GM21717 (cell line): Measurements from ENCODE around the gene DNAJB11.
"Not testable (repeated sequence)": the region's sequence is repeated elsewhere in the genome, so short reads cannot be mapped to it uniquely, and the experiment has no call there.

Experiments used
- ATAC-seq: cut with Tn5 transposase; IDR thresholded peaks from one replicate; pipeline ENCODE4 v1.9.1; 2021; ENCODE audit warnings: mild to moderate bottlenecking, moderate library complexity; ENCODE audit not compliant: unreplicated experiment

The DNAJB11 gene

DNA sequence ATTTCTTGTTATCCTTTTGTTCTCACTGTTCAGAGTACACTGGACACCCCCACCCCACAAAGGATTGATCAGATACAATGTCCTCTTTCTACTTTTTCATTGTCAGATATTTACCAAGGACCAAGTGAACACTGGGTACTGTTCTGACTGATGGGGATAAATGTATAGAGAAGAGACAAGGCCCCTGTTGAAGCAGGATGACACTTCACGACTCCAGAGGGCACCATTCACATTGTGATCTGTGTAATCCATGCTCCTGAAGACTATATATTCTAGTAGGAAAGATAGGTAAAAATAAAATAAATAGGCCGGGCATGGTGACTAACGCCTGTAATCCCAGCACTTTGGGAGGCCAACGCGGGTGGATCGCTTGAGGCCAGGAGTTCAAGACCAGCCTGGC lies 19.1 kb upstream of the DNAJB11 start:
- ATAC-seq = no peak

- ATAC-seq = no peak
Measured at GRCh38 chr3:186552408-186553031, 18.0 kb upstream of the DNAJB11 start.

DNA sequence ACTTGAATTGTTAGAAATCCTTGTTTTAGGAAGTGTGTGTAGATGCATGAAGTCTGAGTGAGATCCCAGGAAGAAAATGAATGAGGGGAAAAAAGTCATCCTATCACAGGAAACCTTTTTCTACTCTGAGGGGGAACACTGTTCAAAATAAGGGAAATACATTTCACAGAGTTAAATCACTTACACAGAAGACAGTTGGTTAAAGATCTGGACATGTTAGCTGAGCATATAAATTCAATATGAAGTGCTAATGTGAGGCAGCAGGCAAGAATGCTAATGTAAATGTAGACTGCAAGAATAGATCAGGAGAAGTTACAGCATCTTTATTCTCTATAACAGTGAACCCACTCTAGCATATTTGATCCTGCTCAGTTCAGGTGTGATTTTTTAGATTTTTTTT lies 5.9 kb upstream of the DNAJB11 start:
- no peak for ATAC-seq

DNA sequence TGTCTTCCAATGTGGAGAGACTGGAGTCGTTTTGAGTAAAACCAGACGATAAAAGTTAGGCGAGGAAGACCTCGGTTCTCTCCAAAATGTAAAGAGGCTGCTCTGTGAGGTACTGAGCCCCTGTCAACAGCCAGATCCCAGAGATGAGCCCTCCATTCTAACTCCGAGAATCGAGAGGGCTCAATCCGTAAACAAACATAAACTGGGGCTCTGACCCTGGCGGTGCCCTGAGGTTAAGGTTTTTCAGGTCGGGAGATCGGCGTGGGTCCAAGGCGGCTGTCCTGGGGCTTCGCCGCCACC lies 3.8 kb upstream of the DNAJB11 start:
- ATAC-seq = peak; percentile 4

DNA sequence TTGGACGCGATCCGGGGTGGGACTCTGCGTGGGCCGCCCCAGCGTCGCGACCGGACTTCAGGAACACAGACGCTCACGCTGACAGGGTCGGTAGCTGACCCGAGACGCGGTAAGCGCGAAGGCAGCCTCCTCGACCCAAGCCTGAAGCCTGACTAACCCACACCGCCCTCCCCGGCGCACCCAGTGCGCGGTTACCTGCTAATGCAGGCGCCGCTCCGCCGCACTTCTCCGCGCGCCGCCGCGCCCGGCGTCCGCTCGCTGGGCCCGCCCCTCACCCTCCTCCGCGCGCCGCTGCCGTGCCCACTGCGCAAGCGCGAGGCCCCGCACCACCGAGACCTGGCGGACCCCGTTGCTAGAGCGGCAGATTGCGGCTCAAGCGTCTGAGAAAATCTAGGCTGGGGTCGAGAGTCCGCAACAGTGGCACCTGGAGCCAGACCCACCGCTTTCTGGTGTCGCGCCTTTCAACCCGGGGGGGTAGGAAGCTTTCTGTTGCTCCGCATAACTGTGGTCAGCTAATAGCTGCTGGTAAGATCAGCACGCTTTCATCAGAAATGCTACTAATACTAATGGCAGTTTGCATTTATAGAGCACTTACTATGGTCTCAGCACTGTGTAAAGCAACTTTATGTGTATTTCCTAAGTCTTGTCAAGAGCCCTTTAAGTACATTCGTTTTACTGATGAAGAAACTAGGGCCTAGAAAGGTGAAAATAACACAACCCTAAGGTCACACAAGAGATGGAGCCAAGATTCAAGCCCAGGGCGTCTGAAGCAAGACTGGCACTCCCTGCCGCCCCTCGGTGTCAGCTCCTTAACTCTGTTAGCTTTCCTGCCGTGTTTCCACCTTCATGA lies 3.2 kb upstream of the DNAJB11 start, which contains the start of gene TBCCD1:
Gene TBCCD1 (minus strand): TSS at position 268 of the 850 bp plus-strand sequence. CDS start 3,010 bp downstream, outside the sequence.
- ATAC-seq = peak; percentile 39

DNA sequence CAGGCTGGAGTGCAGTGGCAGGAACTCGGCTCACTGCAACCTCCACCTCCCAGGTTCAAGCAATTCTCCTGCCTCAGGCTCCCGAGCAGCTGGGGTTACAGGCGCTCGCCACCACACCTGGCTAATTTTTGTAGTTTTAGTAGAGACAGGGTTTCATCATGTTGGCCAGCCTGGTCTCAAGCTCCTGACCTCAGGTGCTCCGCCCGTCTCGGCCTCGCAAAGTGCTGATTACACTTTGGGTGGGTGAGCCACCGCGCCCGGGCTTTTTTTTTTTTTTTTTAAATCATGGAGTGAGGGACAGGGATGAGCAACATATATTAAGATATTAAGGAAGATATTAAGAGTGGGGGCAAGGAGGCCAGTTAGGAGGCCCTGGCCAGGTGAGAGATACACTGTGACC lies 1.2 kb upstream of the DNAJB11 start:
- not testable (repeated sequence) for ATAC-seq

DNA sequence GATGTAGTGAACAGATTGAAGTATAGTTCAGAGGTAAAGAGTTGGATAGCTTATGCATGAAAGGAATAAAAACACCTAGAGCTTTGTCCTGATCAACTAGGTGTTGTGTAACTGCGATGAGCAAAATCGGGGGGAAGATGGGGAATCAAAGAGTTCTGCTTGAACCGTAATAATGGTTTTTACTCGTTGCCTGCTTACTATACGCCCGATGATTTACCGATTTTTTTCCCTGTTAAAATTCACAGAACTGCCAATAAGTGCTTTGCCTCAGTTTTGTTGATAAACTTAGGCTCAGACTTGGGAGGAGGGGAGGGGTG lies 783 bp upstream of the DNAJB11 start:
- ATAC-seq = no peak

DNA sequence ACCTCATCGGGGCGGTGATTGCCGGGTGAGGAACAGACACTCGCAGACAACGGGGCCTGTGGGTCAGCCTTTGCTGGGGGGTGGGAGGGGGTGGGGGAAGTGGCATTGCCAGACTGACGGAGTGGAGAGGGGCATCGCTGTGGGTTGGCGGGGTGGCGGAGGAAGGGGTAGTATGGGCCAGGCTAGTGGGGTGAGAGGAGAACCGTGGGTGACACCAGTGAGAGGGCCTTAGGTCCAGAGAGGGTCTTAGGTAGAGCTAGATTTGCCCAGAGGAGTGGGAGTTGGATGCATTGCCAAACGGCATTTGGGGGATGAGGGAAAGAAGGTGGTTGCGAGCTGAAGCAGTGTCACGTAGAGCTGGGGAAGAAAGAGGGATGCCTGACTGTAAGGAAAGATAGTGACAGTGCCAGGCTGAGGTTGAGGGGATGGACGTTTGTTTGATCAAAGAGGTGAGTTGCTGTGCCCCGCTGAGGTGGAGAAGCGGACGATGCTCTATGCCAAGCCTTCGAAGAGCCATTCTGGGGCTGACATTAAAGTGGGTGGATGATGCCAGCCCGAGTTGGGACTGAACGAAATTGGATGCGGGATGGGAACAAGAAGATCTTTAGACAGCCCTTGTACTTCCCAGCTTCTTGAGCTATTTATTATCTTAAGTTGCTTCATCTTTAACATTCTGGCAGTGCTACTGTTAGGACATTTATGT lies 572 bp downstream of the DNAJB11 start:
- ATAC-seq = no peak

- ATAC-seq = no peak
Measured at GRCh38 chr3:186571644-186572013, 1.1 kb downstream of the DNAJB11 start.

DNA sequence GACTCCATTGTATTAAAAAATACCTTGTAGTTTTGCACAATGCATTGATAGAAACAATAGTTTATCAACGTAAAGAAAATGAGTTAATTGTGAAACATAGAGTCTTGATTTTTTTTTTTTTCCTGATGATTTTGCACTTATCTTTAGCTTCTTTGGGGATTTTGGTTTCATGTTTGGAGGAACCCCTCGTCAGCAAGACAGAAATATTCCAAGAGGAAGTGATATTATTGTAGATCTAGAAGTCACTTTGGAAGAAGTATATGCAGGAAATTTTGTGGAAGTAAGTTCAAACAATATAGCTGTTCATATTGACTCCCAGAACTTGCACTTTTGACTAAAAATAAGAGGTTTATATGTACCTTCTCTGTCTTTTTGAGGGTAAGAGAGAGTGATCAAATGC lies 7.0 kb downstream of the DNAJB11 start:
- ATAC-seq = no peak

DNA sequence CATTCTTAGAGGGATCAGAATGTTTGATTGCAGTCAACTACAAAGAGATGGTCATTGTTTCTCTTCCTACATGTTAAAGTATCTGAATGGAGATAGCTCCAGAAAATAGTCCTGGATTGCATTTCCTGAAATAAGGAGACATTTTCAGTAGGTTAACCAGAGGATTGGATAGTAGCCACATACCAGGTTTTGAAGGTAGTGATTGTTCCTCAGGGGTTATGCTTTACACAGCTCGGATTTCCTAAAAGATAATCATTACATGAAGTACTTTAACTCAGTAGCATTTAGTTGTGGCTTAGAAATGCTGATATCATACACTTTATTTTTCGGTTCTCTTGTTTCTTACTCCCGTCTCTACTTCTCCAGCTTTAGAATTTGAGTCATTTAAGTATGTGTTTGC lies 10.3 kb downstream of the DNAJB11 start:
- ATAC-seq = no peak

- no peak for ATAC-seq
Measured at GRCh38 chr3:186582541-186582940, 12.0 kb downstream of the DNAJB11 start.

DNA sequence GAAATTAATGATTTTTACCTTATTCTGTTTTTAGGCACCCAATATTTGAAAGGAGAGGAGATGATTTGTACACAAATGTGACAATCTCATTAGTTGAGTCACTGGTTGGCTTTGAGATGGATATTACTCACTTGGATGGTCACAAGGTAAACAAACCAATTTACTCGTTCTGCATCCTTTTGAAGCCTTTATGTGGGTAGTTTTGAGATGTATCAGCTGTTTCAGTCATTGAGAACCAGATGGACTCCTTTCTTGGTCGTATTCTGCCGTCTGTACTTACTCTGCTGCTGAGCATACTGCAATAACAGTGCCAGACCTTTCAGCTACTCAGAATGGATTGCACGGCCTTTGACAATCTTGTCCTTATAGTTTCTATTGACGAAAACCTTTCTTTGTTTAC lies 13.3 kb downstream of the DNAJB11 start:
- no peak for ATAC-seq

- ATAC-seq = not testable (repeated sequence)
Measured at GRCh38 chr3:186586245-186586644, 15.7 kb downstream of the DNAJB11 start.

DNA sequence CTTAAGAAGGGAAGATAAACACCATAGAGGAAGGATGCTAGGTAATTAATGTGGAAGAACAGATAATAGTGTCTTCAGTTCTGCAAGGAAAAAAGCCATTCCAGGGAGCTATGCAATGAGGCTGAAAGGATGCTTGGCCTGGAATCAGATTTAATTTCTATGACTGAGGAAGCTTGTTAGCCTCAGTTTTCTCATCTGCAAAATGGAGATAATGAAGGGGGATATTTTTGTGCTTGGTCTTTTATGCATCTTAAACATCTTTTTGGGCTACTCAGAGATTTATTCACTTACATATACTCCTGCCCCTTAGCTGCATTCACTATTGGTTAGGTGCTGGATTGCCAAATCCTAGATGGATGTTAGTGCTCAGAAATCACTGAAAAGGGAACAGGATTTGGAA lies 16.7 kb downstream of the DNAJB11 start:
- ATAC-seq = no peak

DNA sequence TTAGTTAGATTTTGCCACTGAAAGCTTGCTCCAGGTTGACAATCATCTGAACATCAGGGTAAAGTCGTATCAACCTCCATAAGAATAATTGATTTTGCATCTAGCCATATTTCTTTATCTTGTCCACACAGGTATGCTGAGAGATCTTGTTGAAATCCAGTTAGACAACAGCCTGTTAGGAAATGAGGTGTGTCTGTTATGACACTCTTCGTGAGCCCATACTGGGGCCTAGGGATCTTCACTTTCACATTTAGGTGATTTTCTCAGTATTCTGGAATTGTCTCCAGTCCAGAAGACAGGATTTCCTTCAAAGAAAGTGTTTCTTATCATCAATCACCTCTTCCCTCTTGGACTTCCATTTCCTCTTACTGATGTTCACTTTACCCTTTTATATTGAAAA lies 18.1 kb downstream of the DNAJB11 start:
- no peak for ATAC-seq

GRCh38 chr3:186589121-186589520 lies 18.6 kb downstream of the DNAJB11 start:
- no peak for ATAC-seq

DNA sequence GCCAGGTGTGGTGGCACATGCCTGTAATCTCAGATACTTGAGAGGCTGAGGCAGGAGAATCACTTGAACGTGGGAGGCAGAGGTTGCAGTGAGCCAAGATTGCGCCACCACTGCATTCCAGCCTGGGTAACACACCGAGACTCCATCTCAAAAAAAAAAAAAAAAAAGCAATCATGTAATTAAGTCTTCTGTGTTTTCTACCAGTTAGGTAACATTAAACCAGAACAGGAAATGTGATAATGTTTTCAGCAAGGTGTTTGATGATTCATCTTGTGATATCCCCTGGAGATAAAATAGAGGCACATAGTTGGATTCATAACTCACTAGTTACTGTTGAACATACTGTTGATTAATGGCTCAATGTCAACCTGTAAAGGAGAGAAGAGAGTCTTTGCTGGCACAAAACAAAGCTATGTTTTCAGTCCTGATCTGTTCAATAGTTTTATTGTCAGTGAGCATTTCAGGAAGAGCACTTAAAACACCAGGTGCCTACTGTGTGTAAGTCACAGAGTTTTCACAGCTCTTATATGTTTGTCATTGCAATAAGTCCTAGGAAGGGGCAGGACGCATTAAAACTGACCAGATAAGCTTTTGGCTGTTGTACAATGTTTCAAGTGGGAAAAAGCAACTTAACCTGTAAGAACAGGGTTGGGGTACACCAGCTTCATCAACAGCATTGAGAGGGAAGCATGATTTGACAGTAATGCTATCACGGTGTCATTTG lies 19.5 kb downstream of the DNAJB11 start:
- ATAC-seq = no peak

DNA sequence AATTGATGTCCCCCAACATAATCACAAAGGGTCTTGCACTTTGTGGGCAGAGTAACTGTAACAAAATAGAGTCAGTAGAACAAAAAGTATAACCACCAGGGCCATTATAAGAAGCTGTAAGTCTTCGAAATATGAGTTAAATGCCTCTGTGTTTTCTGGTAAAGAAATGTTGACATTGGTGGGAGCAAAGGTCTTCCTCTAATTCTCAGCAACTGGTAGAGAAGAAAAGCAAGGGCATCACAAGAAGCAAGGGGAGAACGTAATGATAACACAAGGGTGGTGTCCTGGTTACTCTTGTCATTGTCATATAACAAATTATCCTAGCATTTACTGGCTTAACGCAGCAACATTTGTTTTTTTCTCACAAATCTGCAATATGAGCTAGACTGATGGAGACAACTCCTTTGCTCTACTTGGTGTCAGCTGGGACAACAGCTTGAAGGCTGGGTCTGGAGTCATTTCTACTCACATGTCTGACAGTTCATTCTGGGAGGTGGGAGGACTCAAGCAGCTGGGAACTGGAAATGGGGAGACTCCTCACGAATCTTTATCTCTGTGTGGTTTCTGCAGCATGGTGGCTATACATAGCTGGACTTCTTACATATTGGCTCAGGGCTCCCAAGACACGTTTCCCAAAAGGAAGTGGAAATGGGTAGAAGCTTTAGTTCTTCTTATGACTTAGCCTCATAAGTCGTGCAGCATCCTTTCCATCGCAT lies 20.2 kb downstream of the DNAJB11 start:
- ATAC-seq = no peak

GRCh38 chr3:186592682-186593081 lies 22.2 kb downstream of the DNAJB11 start:
- no peak for ATAC-seq

- ATAC-seq = no peak
Measured at GRCh38 chr3:186593862-186594261, 23.3 kb downstream of the DNAJB11 start.
